ENCODE data around the gene NEDD4.

DNA sequence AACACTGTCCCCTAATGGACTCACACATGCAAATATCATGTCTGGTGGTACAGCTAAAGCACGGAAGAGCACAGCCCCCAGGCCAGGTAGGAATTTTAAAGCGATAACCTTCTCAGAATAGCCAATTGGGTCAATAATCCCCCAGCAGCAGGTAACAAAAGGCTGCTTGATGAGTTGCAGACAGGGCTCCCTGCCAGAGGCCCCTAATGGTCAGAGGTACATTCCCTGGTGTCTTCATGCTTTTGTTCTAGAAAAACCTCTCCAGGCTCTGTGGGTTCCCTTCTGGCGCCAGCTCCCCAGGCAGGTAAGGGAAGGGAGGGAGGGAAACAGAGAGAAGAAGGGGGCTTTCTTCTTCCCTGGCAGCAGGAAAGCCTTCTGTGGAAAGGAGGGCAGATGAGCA lies 207.1 kb downstream of the NEDD4 start:
- TF ChIP-seq YY1 (IDR thresholded peaks at IDR 0.05; ENCODE audit: insufficient read depth, insufficient read length) (no peak), ZNF274 (IDR thresholded peaks at IDR 0.05; ENCODE audit: low read depth, low read length) (no peak)
